HCT116 (cell line): Measurements from ENCODE around the gene ARHGEF39. TPM values are rescaled to one million over a fixed set of nuclear protein-coding genes. Genes with fewer than 3 reads are reported as not detected.

Source experiments
- ATAC-seq: fragments of 200-7000 bp; cut with Tn5 transposase; 2 replicates; pipeline ENCODE4 v1.9.1; 2020; ENCODE audit warnings: mild to moderate bottlenecking, moderate library complexity
- BruUV-seq: library from RNA; stranded (reverse); fragments of 400-500 nt; replicated peaks from 2 replicates; lab custom pipeline; 2021; lab: Mats Ljungman, UMichigan
- CTCF ChIA-PET: fragments of 300-600 bp; sonication (Branson Sonifier 250); formaldehyde crosslinking; loops from one replicate; lab custom pipeline; 2021; ENCODE audit warnings: antibody characterized with exemption; lab: Charles Lee
- POLR2A ChIA-PET: fragments of 300-600, 350-600 bp; sonication (Branson Sonifier 250); formaldehyde crosslinking; loops from one replicate; lab custom pipeline; 2021; ENCODE audit warnings: antibody characterized with exemption; lab: Charles Lee
- RAD21 ChIA-PET, 2 experiments: fragments of 300-600 bp; sonication (Branson Sonifier 250); formaldehyde crosslinking; loops; one replicate each; lab custom pipeline; 2023; ENCODE audit warnings: low total read pairs in 2 of 2; ENCODE audit not compliant: uncharacterized antibody in 2 of 2, unreplicated experiment in 2 of 2, low non-redundant PET in 1 of 2; lab: Charles Lee
- DNase-seq: peaks from one replicate; pipeline ENCODE4 v3.0.0-alpha.2; 2010; ENCODE audit warnings: low read depth, low spot score
- H2AFZ ChIP-seq: fragments of 200-600 bp; shearing (Covaris generic), sonication (generic); 2 replicates; pipeline ENCODE4 v1.6.1; 2017; ENCODE audit warnings: low read depth, mixed run types, mixed read lengths, antibody characterized with exemption, low read length; ENCODE audit not compliant: poor library complexity, severe bottlenecking
- H3K27ac ChIP-seq: 2 replicates; pipeline ENCODE4 v1.5.1; 2012; ENCODE audit warnings: low read depth, low read length
- H3K27me3 ChIP-seq: fragments of 200-600 bp; sonication (generic); 2 replicates; pipeline ENCODE4 v1.6.1; 2016; ENCODE audit warnings: mixed run types, low read length, mixed read lengths; ENCODE audit not compliant: insufficient read depth
- H3K36me3 ChIP-seq, 2 experiments: fragments of 200-500 bp in 1 of 2; fragments of 200-600 bp in 1 of 2; sonication (Bioruptor generic) in 1 of 2; sonication (generic) in 1 of 2; 2 replicates each; pipeline versions ENCODE4 v1.5.1 to v1.6.1; 2014 to 2016; ENCODE audit warnings: low read length in 2 of 2, inconsistent platforms in 1 of 2, mixed read lengths in 1 of 2, mixed run types in 1 of 2; ENCODE audit not compliant: insufficient read depth in 2 of 2, control insufficient read depth in 1 of 2
- H3K4me1 ChIP-seq, 2 experiments: fragments of 200-600 bp in 1 of 2; sonication (generic) in 1 of 2; 2 replicates each; pipeline versions ENCODE4 v1.5.1 to v1.6.1; 2012 to 2017; ENCODE audit warnings: low read length in 2 of 2, inconsistent platforms in 1 of 2, mild to moderate bottlenecking in 1 of 2, mixed read lengths in 1 of 2, mixed run types in 1 of 2, moderate library complexity in 1 of 2; ENCODE audit not compliant: insufficient read depth in 2 of 2, control insufficient read depth in 1 of 2
- H3K4me2 ChIP-seq: fragments of 200-600 bp; sonication (generic); 2 replicates; pipeline ENCODE4 v1.6.1; 2017; ENCODE audit warnings: mixed run types, low read length, mixed read lengths
- H3K4me3 ChIP-seq, 2 experiments: fragments of 200-600 bp in 1 of 2; sonication (generic) in 1 of 2; replicated peaks in 1 of 2; 2 replicates each; pipeline ENCODE4 v1.5.1; 2011 to 2016; ENCODE audit warnings: low read length in 2 of 2, control low read depth in 1 of 2, low read depth in 1 of 2, mild to moderate bottlenecking in 1 of 2, mixed read lengths in 1 of 2, mixed run types in 1 of 2
- H3K79me2 ChIP-seq: fragments of 200-600 bp; sonication (generic); 2 replicates; pipeline ENCODE4 v1.6.1; 2017; ENCODE audit warnings: mild to moderate bottlenecking, mixed run types, low read length, moderate library complexity, mixed read lengths; ENCODE audit not compliant: insufficient read depth
- H3K9ac ChIP-seq: fragments of 200-600 bp; sonication (generic); 2 replicates; pipeline ENCODE4 v1.6.1; 2016; ENCODE audit warnings: low read length, mixed read lengths
- H3K9me2 ChIP-seq: fragments of 200-600 bp; sonication (generic), shearing (Covaris generic); 2 replicates; pipeline ENCODE4 v1.6.1; 2017; ENCODE audit warnings: mixed run types, mild to moderate bottlenecking, moderate library complexity; ENCODE audit not compliant: insufficient read depth
- H3K9me3 ChIP-seq, 2 experiments: fragments of 200-500 bp in 1 of 2; fragments of 200-600 bp in 1 of 2; sonication (Bioruptor generic) in 1 of 2; sonication (generic) in 1 of 2; 2 replicates each; pipeline ENCODE4 v1.6.1; 2014 to 2017; ENCODE audit warnings: low read length in 2 of 2, mixed read lengths in 2 of 2, inconsistent platforms in 1 of 2, low read depth in 1 of 2, mild to moderate bottlenecking in 1 of 2, mixed run types in 1 of 2, moderate library complexity in 1 of 2; ENCODE audit not compliant: control insufficient read depth in 1 of 2, insufficient read depth in 1 of 2
- H4K20me1 ChIP-seq: fragments of 200-600 bp; sonication (generic), shearing (Covaris generic); 2 replicates; pipeline ENCODE4 v1.6.1; 2017; ENCODE audit warnings: mixed run types, mild to moderate bottlenecking, moderate library complexity; ENCODE audit not compliant: insufficient read depth
- CTCF ChIP-seq, 3 experiments: fragments of 200-600 bp in 1 of 3; sonication (generic) in 1 of 3; IDR thresholded peaks in 2 of 3; conservative IDR thresholded peaks in 1 of 3; 2 replicates each; pipeline ENCODE4 v1.5.1; 2012 to 2017; ENCODE audit warnings: low read depth in 2 of 3, low read length in 2 of 3, antibody characterized with exemption in 1 of 3, borderline replicate concordance in 1 of 3, control low read depth in 1 of 3, mild to moderate bottlenecking in 1 of 3, mixed read lengths in 1 of 3, mixed run types in 1 of 3, moderate library complexity in 1 of 3; ENCODE audit not compliant: insufficient read depth in 1 of 3
- EGR1 ChIP-seq: IDR thresholded peaks from 2 replicates; pipeline ENCODE4 v1.6.1; 2012; ENCODE audit warnings: low read depth
- EZH2phosphoT487 ChIP-seq: fragments of 200-600 bp; IDR thresholded peaks from 2 replicates; pipeline ENCODE4 v1.6.1; 2018; ENCODE audit warnings: antibody characterized with exemption, borderline replicate concordance
- JUND ChIP-seq: IDR thresholded peaks from 2 replicates; pipeline ENCODE4 v1.6.1; 2012
- POLR2AphosphoS5 ChIP-seq: IDR thresholded peaks from 2 replicates; pipeline ENCODE4 v1.6.1; 2011; ENCODE audit warnings: mild to moderate bottlenecking, low read depth, low read length, moderate library complexity
- RAD21 ChIP-seq: IDR thresholded peaks from 2 replicates; pipeline ENCODE4 v1.6.1; 2012; ENCODE audit warnings: low read depth, mild to moderate bottlenecking
- ZFX ChIP-seq: fragments of 450-650 bp; IDR thresholded peaks from 2 replicates; pipeline ENCODE4 v1.6.1; 2017
- intact Hi-C: fragments of 100-400 bp; cut with micrococcal nuclease; formaldehyde crosslinking; loops from 2 replicates; pipeline ENCODE4 v1.10.0; 2022
- microRNA-seq: library from miRNA; unstranded; fragments of <30 nt; microRNA quantifications from one replicate; pipeline ENCODE4, GENCODE V29; 2016; ENCODE audit warnings: borderline number of aligned reads
- total RNA-seq: library from RNA; stranded (reverse); gene quantifications from one replicate; pipeline ENCODE4 v1.2.1, GENCODE V29; 2021; ENCODE audit not compliant: unreplicated experiment
- TF ChIP-seq, protein P1 (sequence below): IDR thresholded peaks from 2 replicates; pipeline ENCODE4 v1.6.1; 2012; ENCODE audit warnings: low read depth

The ARHGEF39 gene
- total RNA-seq, 1 experiment from 2014 or later = 29.8 TPM

GRCh38 chr9:35609820-35610163, 55.2 kb downstream of the ARHGEF39 start:
- no peak overlapping the region for H3K27ac ChIP-seq
- no TSS peak for BruUV-seq
- H3K9ac ChIP-seq = no peak overlapping the region
- RAD21 ChIA-PET = no interaction called here
- H2AFZ ChIP-seq = no peak overlapping the region
- H4K20me1 ChIP-seq = no peaks in the 10 kb centered on the region
- H3K9me2 ChIP-seq = no peaks in the 10 kb centered on the region
- intact Hi-C loops = no loop called here
- H3K36me3 ChIP-seq = peaks cover 3 to 12% of the 10 kb centered on the region in 2 experiments; a peak in 3 of 4 replicates
- peaks cover 6 to 13% of the 10 kb centered on the region in 2 experiments; a peak in 3 of 4 replicates for H3K4me1 ChIP-seq
- no peak overlapping the region for H3K4me3 ChIP-seq
- DNase-seq (no peak), ATAC-seq (no peak)
- TF ChIP-seq EGR1 (no peak), RAD21 (no peak), CTCF (IDR thresholded peaks at IDR 0.05 in 2 of 3, conservative IDR thresholded peaks at IDR 0.05 in 1 of 3; ENCODE audit: borderline replicate concordance in 1 of 3, insufficient read depth in 1 of 3, low read depth in 2 of 3, low read length in 2 of 3) (no peak), ZFX (no peak), POLR2AphosphoS5 (no peak), JUND (no peak), EZH2phosphoT487 (no peak)
- TF ChIP-seq, protein P1, sequence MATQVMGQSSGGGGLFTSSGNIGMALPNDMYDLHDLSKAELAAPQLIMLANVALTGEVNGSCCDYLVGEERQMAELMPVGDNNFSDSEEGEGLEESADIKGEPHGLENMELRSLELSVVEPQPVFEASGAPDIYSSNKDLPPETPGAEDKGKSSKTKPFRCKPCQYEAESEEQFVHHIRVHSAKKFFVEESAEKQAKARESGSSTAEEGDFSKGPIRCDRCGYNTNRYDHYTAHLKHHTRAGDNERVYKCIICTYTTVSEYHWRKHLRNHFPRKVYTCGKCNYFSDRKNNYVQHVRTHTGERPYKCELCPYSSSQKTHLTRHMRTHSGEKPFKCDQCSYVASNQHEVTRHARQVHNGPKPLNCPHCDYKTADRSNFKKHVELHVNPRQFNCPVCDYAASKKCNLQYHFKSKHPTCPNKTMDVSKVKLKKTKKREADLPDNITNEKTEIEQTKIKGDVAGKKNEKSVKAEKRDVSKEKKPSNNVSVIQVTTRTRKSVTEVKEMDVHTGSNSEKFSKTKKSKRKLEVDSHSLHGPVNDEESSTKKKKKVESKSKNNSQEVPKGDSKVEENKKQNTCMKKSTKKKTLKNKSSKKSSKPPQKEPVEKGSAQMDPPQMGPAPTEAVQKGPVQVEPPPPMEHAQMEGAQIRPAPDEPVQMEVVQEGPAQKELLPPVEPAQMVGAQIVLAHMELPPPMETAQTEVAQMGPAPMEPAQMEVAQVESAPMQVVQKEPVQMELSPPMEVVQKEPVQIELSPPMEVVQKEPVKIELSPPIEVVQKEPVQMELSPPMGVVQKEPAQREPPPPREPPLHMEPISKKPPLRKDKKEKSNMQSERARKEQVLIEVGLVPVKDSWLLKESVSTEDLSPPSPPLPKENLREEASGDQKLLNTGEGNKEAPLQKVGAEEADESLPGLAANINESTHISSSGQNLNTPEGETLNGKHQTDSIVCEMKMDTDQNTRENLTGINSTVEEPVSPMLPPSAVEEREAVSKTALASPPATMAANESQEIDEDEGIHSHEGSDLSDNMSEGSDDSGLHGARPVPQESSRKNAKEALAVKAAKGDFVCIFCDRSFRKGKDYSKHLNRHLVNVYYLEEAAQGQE = no peak
- no peaks in the 10 kb centered on the region for H3K9me3 ChIP-seq
- CTCF ChIA-PET = no interaction called here
- H3K27me3 ChIP-seq = no peaks in the 10 kb centered on the region
- H3K79me2 ChIP-seq = peaks cover 16% of the 10 kb centered on the region; the same call in 1 of the 2 replicates
- POLR2A ChIA-PET = no interaction called here
- no peak overlapping the region for H3K4me2 ChIP-seq

Small RNA genes lying within 50 kb of the gene (microRNA-seq; reads per million reads assigned to microRNA genes)
- gene MIR6852 = not detected

Other genes with a start within 250 kb of the ARHGEF39 start
- gene RUSC2, start 175.1 kb downstream of the ARHGEF39 start, total RNA-seq = 11.6 TPM
- 26.6 TPM for gene TESK1, start 59.9 kb downstream of the ARHGEF39 start, total RNA-seq
- 1.6 TPM for gene CD72, start 46.8 kb downstream of the ARHGEF39 start, total RNA-seq
- not detected for gene SIT1, start 14.3 kb downstream of the ARHGEF39 start, total RNA-seq
- 30,969 TPM for gene RMRP, start 7.2 kb downstream of the ARHGEF39 start, total RNA-seq
- 11.1 TPM for gene CCDC107, start 6.9 kb downstream of the ARHGEF39 start, total RNA-seq
- gene CA9, start 8.7 kb upstream of the ARHGEF39 start, total RNA-seq = 8.5 TPM
- gene TPM2, start 24.7 kb upstream of the ARHGEF39 start, total RNA-seq = 278 TPM
- gene TLN1, start 67.0 kb upstream of the ARHGEF39 start, total RNA-seq = 144 TPM
- 22.3 TPM for gene CREB3, start 67.5 kb upstream of the ARHGEF39 start, total RNA-seq
- gene GBA2, start 84.0 kb upstream of the ARHGEF39 start, total RNA-seq = 63.6 TPM
- 32.6 TPM for gene RGP1, start 84.1 kb upstream of the ARHGEF39 start, total RNA-seq
- gene MSMP, start 89.1 kb upstream of the ARHGEF39 start, total RNA-seq = 1.2 TPM
- 18.8 TPM for gene NPR2, start 126.4 kb upstream of the ARHGEF39 start, total RNA-seq
- 0.39 TPM for gene SPAG8, start 147.1 kb upstream of the ARHGEF39 start, total RNA-seq
- gene HINT2, start 149.8 kb upstream of the ARHGEF39 start, total RNA-seq = 49.0 TPM
- not detected for gene FAM221B, start 163.5 kb upstream of the ARHGEF39 start, total RNA-seq
- 7.2 TPM for gene TMEM8B, start 164.0 kb upstream of the ARHGEF39 start, total RNA-seq
- not detected for gene OR13J1, start 205.2 kb upstream of the ARHGEF39 start, total RNA-seq
- 0.32 TPM for gene HRCT1, start 241.0 kb upstream of the ARHGEF39 start, total RNA-seq
- not detected for gene SPAAR, start 244.3 kb upstream of the ARHGEF39 start, total RNA-seq